Measurements from ENCODE around the gene KCNE1.
A peak's percentile ranks its signal among the peaks of the same experiment; 100 is the strongest.
"Not testable (repeated sequence)": the region's sequence is repeated elsewhere in the genome, so short reads cannot be mapped to it uniquely, and the experiment has no call there.

The KCNE1 gene

DNA sequence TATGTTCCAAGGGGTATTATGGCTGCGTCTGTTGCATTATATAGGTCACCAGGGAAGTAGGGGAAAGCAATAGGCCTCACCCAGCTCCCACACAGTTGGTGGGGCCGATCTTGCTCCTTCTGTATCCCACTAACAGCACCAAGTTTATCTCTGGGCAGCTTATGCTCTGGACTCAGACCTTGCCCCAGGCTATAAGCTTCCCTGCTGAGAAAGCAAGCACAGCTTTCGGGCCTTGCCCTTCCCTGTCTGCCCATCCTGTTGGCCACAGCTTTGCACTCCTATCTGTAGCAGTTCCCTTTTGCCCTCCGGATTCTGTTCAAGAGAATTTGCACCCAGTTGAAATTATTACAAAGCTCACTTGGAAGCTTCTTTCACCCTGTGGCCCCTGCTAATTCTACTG, 12.9 kb downstream of the KCNE1 start:
- TF ChIP-seq ZNF70 (CRISPR knock-in tag; IDR thresholded peaks at IDR 0.05) = no peak
- TF ChIP-seq GLIS3 (CRISPR knock-in tag; IDR thresholded peaks at IDR 0.05) = no peak
- no peak for TF ChIP-seq PPARA (CRISPR knock-in tag; IDR thresholded peaks at IDR 0.05; ENCODE audit: borderline replicate concordance)
- no peak for TF ChIP-seq ZC3H10 (CRISPR knock-in tag; IDR thresholded peaks at IDR 0.05)
- TF ChIP-seq ARNTL (CRISPR knock-in tag; IDR thresholded peaks at IDR 0.05; ENCODE audit: borderline replicate concordance, low read depth) = no peak
- TF ChIP-seq ZNF8 (CRISPR knock-in tag; IDR thresholded peaks at IDR 0.05) = no peak
- TF ChIP-seq ZFP30 (CRISPR knock-in tag; IDR thresholded peaks at IDR 0.05) = no peak
- TF ChIP-seq ESRRG (CRISPR knock-in tag; IDR thresholded peaks at IDR 0.05) = no peak
- TF ChIP-seq CREB5 (CRISPR knock-in tag; IDR thresholded peaks at IDR 0.05; ENCODE audit: low read depth) = no peak
- no peak for TF ChIP-seq SNAI2 (CRISPR knock-in tag; IDR thresholded peaks at IDR 0.05)
- TF ChIP-seq ISL1 (CRISPR knock-in tag; IDR thresholded peaks at IDR 0.05) = no peak
- no peak for TF ChIP-seq ZNF565 (CRISPR knock-in tag; conservative IDR thresholded peaks at IDR 0.05; ENCODE audit: low read depth)
- TF ChIP-seq TOX (CRISPR knock-in tag; IDR thresholded peaks at IDR 0.05; ENCODE audit: borderline replicate concordance) = no peak
- no peak for TF ChIP-seq CSDC2 (CRISPR knock-in tag; IDR thresholded peaks at IDR 0.05)
- no peak for TF ChIP-seq TCF4 (CRISPR knock-in tag; IDR thresholded peaks at IDR 0.05; ENCODE audit: borderline replicate concordance)
- no peak for TF ChIP-seq ZFP3 (CRISPR knock-in tag; IDR thresholded peaks at IDR 0.05)
- TF ChIP-seq, protein P1, sequence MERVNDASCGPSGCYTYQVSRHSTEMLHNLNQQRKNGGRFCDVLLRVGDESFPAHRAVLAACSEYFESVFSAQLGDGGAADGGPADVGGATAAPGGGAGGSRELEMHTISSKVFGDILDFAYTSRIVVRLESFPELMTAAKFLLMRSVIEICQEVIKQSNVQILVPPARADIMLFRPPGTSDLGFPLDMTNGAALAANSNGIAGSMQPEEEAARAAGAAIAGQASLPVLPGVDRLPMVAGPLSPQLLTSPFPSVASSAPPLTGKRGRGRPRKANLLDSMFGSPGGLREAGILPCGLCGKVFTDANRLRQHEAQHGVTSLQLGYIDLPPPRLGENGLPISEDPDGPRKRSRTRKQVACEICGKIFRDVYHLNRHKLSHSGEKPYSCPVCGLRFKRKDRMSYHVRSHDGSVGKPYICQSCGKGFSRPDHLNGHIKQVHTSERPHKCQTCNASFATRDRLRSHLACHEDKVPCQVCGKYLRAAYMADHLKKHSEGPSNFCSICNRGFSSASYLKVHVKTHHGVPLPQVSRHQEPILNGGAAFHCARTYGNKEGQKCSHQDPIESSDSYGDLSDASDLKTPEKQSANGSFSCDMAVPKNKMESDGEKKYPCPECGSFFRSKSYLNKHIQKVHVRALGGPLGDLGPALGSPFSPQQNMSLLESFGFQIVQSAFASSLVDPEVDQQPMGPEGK (CRISPR knock-in tag; IDR thresholded peaks at IDR 0.05; ENCODE audit: borderline replicate concordance) = no peak
- no peak for TF ChIP-seq CSRNP3 (CRISPR knock-in tag; IDR thresholded peaks at IDR 0.05)
- no peak for TF ChIP-seq RARB (CRISPR knock-in tag; IDR thresholded peaks at IDR 0.05)
- TF ChIP-seq, protein P2, sequence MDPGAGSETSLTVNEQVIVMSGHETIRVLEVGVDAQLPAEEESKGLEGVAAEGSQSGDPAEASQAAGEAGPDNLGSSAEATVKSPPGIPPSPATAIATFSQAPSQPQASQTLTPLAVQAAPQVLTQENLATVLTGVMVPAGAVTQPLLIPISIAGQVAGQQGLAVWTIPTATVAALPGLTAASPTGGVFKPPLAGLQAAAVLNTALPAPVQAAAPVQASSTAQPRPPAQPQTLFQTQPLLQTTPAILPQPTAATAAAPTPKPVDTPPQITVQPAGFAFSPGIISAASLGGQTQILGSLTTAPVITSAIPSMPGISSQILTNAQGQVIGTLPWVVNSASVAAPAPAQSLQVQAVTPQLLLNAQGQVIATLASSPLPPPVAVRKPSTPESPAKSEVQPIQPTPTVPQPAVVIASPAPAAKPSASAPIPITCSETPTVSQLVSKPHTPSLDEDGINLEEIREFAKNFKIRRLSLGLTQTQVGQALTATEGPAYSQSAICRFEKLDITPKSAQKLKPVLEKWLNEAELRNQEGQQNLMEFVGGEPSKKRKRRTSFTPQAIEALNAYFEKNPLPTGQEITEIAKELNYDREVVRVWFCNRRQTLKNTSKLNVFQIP (CRISPR knock-in tag; IDR thresholded peaks at IDR 0.05; ENCODE audit: borderline replicate concordance, low read depth) = no peak
- ATAC-seq = no peak

DNA sequence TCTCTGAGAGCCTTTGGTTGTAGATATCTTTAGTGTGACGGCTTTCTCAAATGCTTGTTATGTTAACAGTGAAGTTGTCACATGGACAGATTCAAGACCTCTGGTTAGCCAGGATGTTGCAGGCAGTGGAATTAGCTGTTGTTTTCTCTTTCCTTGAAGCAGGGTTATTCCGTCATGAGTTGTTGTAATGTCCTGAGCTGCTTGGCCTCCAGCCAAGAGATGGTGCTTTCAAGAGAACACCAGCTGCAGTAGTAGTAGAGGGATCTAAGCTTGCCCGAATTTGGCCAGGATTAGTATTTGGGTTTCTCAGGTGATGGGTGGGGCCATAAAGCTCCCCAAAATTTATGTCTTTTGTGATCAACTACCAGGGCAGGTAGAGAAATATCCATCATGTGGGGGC, 13.4 kb downstream of the KCNE1 start:
- TF ChIP-seq ZNF8 (CRISPR knock-in tag; IDR thresholded peaks at IDR 0.05) (no peak), TOX (CRISPR knock-in tag; IDR thresholded peaks at IDR 0.05; ENCODE audit: borderline replicate concordance) (no peak), CSDC2 (CRISPR knock-in tag; IDR thresholded peaks at IDR 0.05) (no peak), ZNF565 (CRISPR knock-in tag; conservative IDR thresholded peaks at IDR 0.05; ENCODE audit: low read depth) (no peak), ISL1 (CRISPR knock-in tag; IDR thresholded peaks at IDR 0.05) (no peak), ESRRG (CRISPR knock-in tag; IDR thresholded peaks at IDR 0.05) (no peak), ZFP30 (CRISPR knock-in tag; IDR thresholded peaks at IDR 0.05) (no peak), ZFP3 (CRISPR knock-in tag; IDR thresholded peaks at IDR 0.05) (no peak), CREB5 (CRISPR knock-in tag; IDR thresholded peaks at IDR 0.05; ENCODE audit: low read depth) (no peak), CSRNP3 (CRISPR knock-in tag; IDR thresholded peaks at IDR 0.05) (no peak), RARB (CRISPR knock-in tag; IDR thresholded peaks at IDR 0.05) (no peak), PPARA (CRISPR knock-in tag; IDR thresholded peaks at IDR 0.05; ENCODE audit: borderline replicate concordance) (no peak), SNAI2 (CRISPR knock-in tag; IDR thresholded peaks at IDR 0.05) (no peak), TCF4 (CRISPR knock-in tag; IDR thresholded peaks at IDR 0.05; ENCODE audit: borderline replicate concordance) (no peak)
- TF ChIP-seq, protein P3, sequence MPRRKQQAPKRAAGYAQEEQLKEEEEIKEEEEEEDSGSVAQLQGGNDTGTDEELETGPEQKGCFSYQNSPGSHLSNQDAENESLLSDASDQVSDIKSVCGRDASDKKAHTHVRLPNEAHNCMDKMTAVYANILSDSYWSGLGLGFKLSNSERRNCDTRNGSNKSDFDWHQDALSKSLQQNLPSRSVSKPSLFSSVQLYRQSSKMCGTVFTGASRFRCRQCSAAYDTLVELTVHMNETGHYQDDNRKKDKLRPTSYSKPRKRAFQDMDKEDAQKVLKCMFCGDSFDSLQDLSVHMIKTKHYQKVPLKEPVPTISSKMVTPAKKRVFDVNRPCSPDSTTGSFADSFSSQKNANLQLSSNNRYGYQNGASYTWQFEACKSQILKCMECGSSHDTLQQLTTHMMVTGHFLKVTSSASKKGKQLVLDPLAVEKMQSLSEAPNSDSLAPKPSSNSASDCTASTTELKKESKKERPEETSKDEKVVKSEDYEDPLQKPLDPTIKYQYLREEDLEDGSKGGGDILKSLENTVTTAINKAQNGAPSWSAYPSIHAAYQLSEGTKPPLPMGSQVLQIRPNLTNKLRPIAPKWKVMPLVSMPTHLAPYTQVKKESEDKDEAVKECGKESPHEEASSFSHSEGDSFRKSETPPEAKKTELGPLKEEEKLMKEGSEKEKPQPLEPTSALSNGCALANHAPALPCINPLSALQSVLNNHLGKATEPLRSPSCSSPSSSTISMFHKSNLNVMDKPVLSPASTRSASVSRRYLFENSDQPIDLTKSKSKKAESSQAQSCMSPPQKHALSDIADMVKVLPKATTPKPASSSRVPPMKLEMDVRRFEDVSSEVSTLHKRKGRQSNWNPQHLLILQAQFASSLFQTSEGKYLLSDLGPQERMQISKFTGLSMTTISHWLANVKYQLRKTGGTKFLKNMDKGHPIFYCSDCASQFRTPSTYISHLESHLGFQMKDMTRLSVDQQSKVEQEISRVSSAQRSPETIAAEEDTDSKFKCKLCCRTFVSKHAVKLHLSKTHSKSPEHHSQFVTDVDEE (CRISPR knock-in tag; IDR thresholded peaks at IDR 0.05) = no peak
- TF ChIP-seq, protein P2 (CRISPR knock-in tag; IDR thresholded peaks at IDR 0.05; ENCODE audit: borderline replicate concordance, low read depth) = no peak
- no peak for ATAC-seq

DNA sequence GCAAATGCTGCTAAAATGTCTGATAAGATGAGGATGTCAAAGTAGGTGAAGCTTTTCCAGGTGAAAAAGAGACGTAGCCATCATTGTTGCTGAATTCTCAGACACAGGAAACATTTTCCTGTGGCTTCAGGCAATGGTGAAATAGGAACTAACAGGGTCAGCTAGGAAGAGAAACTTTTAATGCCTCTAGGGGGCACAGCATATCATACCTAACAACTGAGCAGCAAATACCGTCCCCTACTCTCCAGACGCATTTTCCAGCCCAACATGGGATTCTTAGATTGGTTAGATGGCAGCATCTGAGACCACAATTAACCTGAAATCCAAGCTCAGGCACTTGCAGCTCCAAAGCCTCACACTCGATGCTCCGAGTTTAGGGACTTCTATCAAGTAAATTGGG, 28.2 kb downstream of the KCNE1 start:
- peak; percentile 73 for ATAC-seq

DNA sequence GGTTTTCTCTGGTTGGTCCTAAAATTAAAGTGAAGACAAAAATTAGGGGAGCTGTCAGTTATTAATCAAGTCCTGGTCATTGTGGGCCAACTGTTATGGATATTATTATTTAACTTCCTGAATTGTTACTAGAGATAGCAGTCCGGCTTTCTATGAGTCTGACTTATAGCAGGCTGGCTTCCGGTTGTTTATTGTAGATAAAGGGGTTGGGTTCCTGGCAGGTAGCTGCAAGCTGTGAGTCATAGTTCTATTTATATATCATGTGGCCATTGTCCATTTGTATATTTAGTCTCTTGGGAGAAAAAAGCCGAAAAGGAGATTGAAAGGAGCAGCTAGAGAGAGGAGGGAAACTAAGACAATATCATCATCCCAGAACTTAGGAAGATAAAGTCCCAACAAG, 28.6 kb downstream of the KCNE1 start:
- not testable (repeated sequence) for ATAC-seq

Measured in SK-N-SH treated with all-trans-retinoic acid at 6 μM for 48 hours (cell line).